Adrenal gland (tissue), 5 donors: ENCODE data around the gene ACADM.

ENCODE experiments used
- POLR2A ChIP-seq, 2 donors: fragments of 450-650 bp; IDR thresholded peaks; one replicate each; pipeline ENCODE4 v1.6.1; 2017; ENCODE audit warnings: antibody characterized with exemption in 2 of 2, mild to moderate bottlenecking in 2 of 2, moderate library complexity in 1 of 2
- TF ChIP-seq, protein P1 (sequence below), 6 experiments: fragments of 450-650 bp in 4 of 6; fragments of 200-600 bp in 2 of 6; sonication (generic) in 1 of 6; IDR thresholded peaks; 1 replicate in 5 of 6; 2 replicates in 1 of 6; pipeline versions ENCODE4 v1.5.1 to v1.8.0; 2016 to 2021; ENCODE audit warnings: antibody characterized with exemption in 6 of 6, mild to moderate bottlenecking in 2 of 6, moderate library complexity in 1 of 6
- donor health status: DM: no; HTN: no; CAD: no.

- TF ChIP-seq, protein P1, sequence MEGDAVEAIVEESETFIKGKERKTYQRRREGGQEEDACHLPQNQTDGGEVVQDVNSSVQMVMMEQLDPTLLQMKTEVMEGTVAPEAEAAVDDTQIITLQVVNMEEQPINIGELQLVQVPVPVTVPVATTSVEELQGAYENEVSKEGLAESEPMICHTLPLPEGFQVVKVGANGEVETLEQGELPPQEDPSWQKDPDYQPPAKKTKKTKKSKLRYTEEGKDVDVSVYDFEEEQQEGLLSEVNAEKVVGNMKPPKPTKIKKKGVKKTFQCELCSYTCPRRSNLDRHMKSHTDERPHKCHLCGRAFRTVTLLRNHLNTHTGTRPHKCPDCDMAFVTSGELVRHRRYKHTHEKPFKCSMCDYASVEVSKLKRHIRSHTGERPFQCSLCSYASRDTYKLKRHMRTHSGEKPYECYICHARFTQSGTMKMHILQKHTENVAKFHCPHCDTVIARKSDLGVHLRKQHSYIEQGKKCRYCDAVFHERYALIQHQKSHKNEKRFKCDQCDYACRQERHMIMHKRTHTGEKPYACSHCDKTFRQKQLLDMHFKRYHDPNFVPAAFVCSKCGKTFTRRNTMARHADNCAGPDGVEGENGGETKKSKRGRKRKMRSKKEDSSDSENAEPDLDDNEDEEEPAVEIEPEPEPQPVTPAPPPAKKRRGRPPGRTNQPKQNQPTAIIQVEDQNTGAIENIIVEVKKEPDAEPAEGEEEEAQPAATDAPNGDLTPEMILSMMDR (IDR thresholded peaks at IDR 0.05) = no peak
- TF ChIP-seq POLR2A (IDR thresholded peaks at IDR 0.05) = no peak
Measured at GRCh38 chr1:75711846-75712245, 12.7 kb upstream of the ACADM start.
